ENCODE data around the gene WDR89. TPM values are rescaled to one million over a fixed set of nuclear protein-coding genes. Genes with fewer than 3 reads are reported as not detected.

WDR89 gene
- total and polyA plus RNA-seq, 4 donors = 3.3 to 9.2 (median 5.5) TPM

DNA sequence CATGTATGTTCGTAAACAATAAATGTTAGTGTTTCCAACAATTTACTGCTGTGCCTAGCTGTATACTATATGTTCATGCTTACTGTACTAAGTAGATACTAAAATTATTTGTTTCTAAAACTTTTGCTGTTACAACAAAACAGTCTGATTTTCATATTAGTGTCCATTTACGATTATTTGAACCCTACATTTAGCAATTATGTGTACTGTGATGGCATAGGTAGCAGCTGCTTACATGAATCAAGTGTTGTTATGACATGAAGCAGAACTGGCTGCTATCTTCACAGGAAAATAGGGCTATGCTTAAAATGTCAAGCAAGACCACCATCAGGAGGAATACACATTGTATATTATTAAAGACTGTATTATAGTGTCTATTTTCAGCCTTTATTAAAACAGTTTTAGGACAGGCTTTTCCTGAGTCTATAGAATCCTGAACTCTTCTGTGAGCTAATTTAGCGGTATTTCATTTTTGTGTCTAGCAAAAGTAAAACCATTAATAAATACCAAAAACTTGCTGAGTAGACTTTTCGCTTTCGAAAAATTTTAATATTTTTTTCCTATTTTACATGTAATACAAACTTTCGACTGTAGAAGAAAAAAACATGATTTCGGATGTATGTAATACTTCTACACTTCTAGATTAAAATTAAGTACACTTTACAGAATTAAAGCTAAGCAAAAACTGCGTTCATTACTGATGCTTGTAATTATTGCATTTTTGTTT lies 1.1 kb upstream of the WDR89 start:
- DNase-seq (ENCODE audit: low spot score) = no peak
- no peaks in the 10 kb centered on the region for H3K36me3 ChIP-seq (ENCODE audit: control insufficient read depth in 4 of 4, insufficient read depth in 3 of 4, low read depth in 1 of 4, low read length in 3 of 4)
- H3K4me3 ChIP-seq (ENCODE audit: low read depth in 1 of 3, low read length in 3 of 3) = peak overlapping the region; percentile 67 to 85 (median 71)
- peak overlapping the region; percentile 98 to 99 for H3K27ac ChIP-seq (ENCODE audit: low read depth in 1 of 2, low read length in 2 of 2)
- 70% methylated on average over 8 of the region's 8 CpGs for WGBS
- no peak for TF ChIP-seq FOXA2 (IDR thresholded peaks at IDR 0.05)
- no peaks in the 10 kb centered on the region for H3K9me3 ChIP-seq (ENCODE audit: control insufficient read depth in 4 of 4, low read length in 3 of 4)
- peaks cover 2 to 11% (median 5%) of the 10 kb centered on the region in 4 donors for H3K4me1 ChIP-seq (ENCODE audit: control insufficient read depth in 4 of 4, insufficient read depth in 4 of 4, low read length in 3 of 4)
- H3K9ac ChIP-seq (ENCODE audit: low read depth in 1 of 2, low read length in 2 of 2) = peak overlapping the region in 1 of 2 donors; percentile 100
- H3K27me3 ChIP-seq (ENCODE audit: control insufficient read depth in 4 of 4, insufficient read depth in 4 of 4, low read length in 3 of 4) = no peaks in the 10 kb centered on the region

DNA sequence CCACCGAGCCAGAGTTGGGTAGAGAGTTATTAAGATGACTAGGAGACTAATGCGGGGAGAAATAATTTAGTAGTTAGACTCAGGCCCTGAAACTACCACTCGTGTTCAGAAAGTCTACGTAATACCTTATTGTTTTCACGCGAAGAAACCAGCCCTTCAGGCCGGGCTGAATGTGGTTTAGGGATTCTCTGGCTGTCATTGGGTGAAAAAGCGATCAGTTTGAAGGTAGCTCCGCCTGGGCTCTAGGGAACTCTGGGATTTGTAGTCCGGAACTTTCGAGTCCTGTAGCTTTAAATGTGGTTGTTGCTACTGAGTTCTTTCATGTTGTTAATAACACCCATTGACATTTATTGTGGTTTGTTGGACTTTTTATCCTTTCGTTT lies 549 bp upstream of the WDR89 start:
- TF ChIP-seq, protein P1, sequence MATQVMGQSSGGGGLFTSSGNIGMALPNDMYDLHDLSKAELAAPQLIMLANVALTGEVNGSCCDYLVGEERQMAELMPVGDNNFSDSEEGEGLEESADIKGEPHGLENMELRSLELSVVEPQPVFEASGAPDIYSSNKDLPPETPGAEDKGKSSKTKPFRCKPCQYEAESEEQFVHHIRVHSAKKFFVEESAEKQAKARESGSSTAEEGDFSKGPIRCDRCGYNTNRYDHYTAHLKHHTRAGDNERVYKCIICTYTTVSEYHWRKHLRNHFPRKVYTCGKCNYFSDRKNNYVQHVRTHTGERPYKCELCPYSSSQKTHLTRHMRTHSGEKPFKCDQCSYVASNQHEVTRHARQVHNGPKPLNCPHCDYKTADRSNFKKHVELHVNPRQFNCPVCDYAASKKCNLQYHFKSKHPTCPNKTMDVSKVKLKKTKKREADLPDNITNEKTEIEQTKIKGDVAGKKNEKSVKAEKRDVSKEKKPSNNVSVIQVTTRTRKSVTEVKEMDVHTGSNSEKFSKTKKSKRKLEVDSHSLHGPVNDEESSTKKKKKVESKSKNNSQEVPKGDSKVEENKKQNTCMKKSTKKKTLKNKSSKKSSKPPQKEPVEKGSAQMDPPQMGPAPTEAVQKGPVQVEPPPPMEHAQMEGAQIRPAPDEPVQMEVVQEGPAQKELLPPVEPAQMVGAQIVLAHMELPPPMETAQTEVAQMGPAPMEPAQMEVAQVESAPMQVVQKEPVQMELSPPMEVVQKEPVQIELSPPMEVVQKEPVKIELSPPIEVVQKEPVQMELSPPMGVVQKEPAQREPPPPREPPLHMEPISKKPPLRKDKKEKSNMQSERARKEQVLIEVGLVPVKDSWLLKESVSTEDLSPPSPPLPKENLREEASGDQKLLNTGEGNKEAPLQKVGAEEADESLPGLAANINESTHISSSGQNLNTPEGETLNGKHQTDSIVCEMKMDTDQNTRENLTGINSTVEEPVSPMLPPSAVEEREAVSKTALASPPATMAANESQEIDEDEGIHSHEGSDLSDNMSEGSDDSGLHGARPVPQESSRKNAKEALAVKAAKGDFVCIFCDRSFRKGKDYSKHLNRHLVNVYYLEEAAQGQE (IDR thresholded peaks at IDR 0.05) = peak; percentile 55
- TF ChIP-seq FOXA1 (IDR thresholded peaks at IDR 0.05) (peak; percentile 5), GABPA (IDR thresholded peaks at IDR 0.05 in 1 of 2, conservative IDR thresholded peaks at IDR 0.05 in 1 of 2) (peak in 1 of 2 donors; percentile 76), RAD21 (IDR thresholded peaks at IDR 0.05) (peak in 1 of 2 donors; percentile 37), YY1 (IDR thresholded peaks at IDR 0.05) (peak; percentile 70), JUND (IDR thresholded peaks at IDR 0.05) (no peak), HNF4G (IDR thresholded peaks at IDR 0.05) (no peak)
- TF ChIP-seq, protein P2, sequence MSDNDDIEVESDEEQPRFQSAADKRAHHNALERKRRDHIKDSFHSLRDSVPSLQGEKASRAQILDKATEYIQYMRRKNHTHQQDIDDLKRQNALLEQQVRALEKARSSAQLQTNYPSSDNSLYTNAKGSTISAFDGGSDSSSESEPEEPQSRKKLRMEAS (IDR thresholded peaks at IDR 0.05) = peak; percentile 53
- TF ChIP-seq, protein P3, sequence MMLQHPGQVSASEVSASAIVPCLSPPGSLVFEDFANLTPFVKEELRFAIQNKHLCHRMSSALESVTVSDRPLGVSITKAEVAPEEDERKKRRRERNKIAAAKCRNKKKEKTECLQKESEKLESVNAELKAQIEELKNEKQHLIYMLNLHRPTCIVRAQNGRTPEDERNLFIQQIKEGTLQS (IDR thresholded peaks at IDR 0.05) = no peak
- TF ChIP-seq, protein P4, sequence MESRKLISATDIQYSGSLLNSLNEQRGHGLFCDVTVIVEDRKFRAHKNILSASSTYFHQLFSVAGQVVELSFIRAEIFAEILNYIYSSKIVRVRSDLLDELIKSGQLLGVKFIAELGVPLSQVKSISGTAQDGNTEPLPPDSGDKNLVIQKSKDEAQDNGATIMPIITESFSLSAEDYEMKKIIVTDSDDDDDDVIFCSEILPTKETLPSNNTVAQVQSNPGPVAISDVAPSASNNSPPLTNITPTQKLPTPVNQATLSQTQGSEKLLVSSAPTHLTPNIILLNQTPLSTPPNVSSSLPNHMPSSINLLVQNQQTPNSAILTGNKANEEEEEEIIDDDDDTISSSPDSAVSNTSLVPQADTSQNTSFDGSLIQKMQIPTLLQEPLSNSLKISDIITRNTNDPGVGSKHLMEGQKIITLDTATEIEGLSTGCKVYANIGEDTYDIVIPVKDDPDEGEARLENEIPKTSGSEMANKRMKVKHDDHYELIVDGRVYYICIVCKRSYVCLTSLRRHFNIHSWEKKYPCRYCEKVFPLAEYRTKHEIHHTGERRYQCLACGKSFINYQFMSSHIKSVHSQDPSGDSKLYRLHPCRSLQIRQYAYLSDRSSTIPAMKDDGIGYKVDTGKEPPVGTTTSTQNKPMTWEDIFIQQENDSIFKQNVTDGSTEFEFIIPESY (IDR thresholded peaks at IDR 0.05) = no peak
- DNase-seq (ENCODE audit: low spot score) = peak; percentile 75
- H3K27me3 ChIP-seq (ENCODE audit: control insufficient read depth in 4 of 4, insufficient read depth in 4 of 4, low read length in 3 of 4) = no peaks in the 10 kb centered on the region
- H3K9ac ChIP-seq (ENCODE audit: low read depth in 1 of 2, low read length in 2 of 2) = peak overlapping the region; percentile 67 to 100
- H3K4me1 ChIP-seq (ENCODE audit: control insufficient read depth in 4 of 4, insufficient read depth in 4 of 4, low read length in 3 of 4) = peaks cover 2 to 11% (median 5%) of the 10 kb centered on the region in 4 donors
- H3K27ac ChIP-seq (ENCODE audit: low read depth in 1 of 2, low read length in 2 of 2) = peak overlapping the region; percentile 98 to 99
- no peaks in the 10 kb centered on the region for H3K36me3 ChIP-seq (ENCODE audit: control insufficient read depth in 4 of 4, insufficient read depth in 3 of 4, low read depth in 1 of 4, low read length in 3 of 4)
- no peaks in the 10 kb centered on the region for H3K9me3 ChIP-seq (ENCODE audit: control insufficient read depth in 4 of 4, low read length in 3 of 4)
- WGBS = under 1% methylated on average over 12 of the region's 12 CpGs
- peak overlapping the region; percentile 67 to 85 (median 71) for H3K4me3 ChIP-seq (ENCODE audit: low read depth in 1 of 3, low read length in 3 of 3)

All from liver (tissue), 9 donors.